NCI-H2196 (cell line): ENCODE data around the gene PDCD2L.
A peak's percentile ranks its signal among the peaks of the same experiment; 100 is the strongest.
"Not testable (repeated sequence)": the region's sequence is repeated elsewhere in the genome, so short reads cannot be mapped to it uniquely, and the experiment has no call there.

Experiments used
- DNase-seq: peaks from one replicate; lab custom pipeline; 2025; ENCODE audit not compliant: unreplicated experiment; lab: John Stamatoyannopoulos, UW

The PDCD2L gene

GRCh38 chr19:34461375-34462100 is 57.3 kb downstream of the PDCD2L start:
- DNase-seq = no peak

- DNase-seq = not testable (repeated sequence)
Observed at GRCh38 chr19:34464785-34465184, 60.6 kb downstream of the PDCD2L start.

GRCh38 chr19:34468409-34468808 is 64.2 kb downstream of the PDCD2L start:
- no peak for DNase-seq

- DNase-seq = not testable (repeated sequence)
Observed at GRCh38 chr19:34469026-34469425, 64.8 kb downstream of the PDCD2L start.

- no peak for DNase-seq
Observed at GRCh38 chr19:34471906-34472700, 67.9 kb downstream of the PDCD2L start.

- peak; percentile 35 for DNase-seq
Observed at GRCh38 chr19:34474233-34474989, 70.2 kb downstream of the PDCD2L start.

- no peak for DNase-seq
Observed at GRCh38 chr19:34475026-34475974, 71.1 kb downstream of the PDCD2L start.
